Endothelial cell of umbilical vein (primary cell): Measurements from ENCODE around the gene SNN. TPM values are rescaled to one million over a fixed set of nuclear protein-coding genes. Genes with fewer than 3 reads are reported as not detected.

Source experiments
- BruUV-seq: library from RNA; stranded (reverse); fragments of 400-500 nt; replicated peaks from 2 replicates; lab custom pipeline; 2021; lab: Mats Ljungman, UMichigan
- CTCF ChIA-PET: fragments of 300-600, 350-600 bp; sonication (Branson Sonifier 250); formaldehyde crosslinking; loops from one replicate; lab custom pipeline; 2021; ENCODE audit warnings: antibody characterized with exemption, inconsistent platforms; lab: Charles Lee
- POLR2A ChIA-PET: fragments of 300-600, 350-600 bp; sonication (Branson Sonifier 250); formaldehyde crosslinking; loops from one replicate; lab custom pipeline; 2021; ENCODE audit warnings: antibody characterized with exemption, inconsistent platforms; lab: Charles Lee
- DNase-seq: peaks from one replicate; pipeline ENCODE4 v3.0.0-alpha.2; 2011; ENCODE audit warnings: low read depth, low spot score
- FAIRE-seq: peaks from 2 replicates; lab custom pipeline; 2011; peaks lifted over from hg19 to GRCh38; lab: Jason Lieb, UNC
- H2AFZ ChIP-seq: 2 replicates; pipeline ENCODE4 v1.6.0; 2012; ENCODE audit warnings: low read depth, low read length, control low read depth, inconsistent platforms
- H3K27ac ChIP-seq: 2 replicates; pipeline ENCODE4 v1.5.1; 2011; ENCODE audit warnings: low read depth, mild to moderate bottlenecking, control low read depth, low read length, moderate library complexity; ENCODE audit not compliant: insufficient read depth
- H3K27me3 ChIP-seq, 2 experiments: 2 replicates each; pipeline versions ENCODE4 v1.6.0 to v1.6.1; 2011; ENCODE audit warnings: low read length in 2 of 2, mixed read lengths in 1 of 2; ENCODE audit not compliant: control insufficient read depth in 2 of 2, insufficient read depth in 2 of 2
- H3K36me3 ChIP-seq, 2 experiments: 2 replicates in 1 of 2; 3 replicates in 1 of 2; pipeline ENCODE4 v1.5.1; 2011; ENCODE audit warnings: low read length in 2 of 2, mild to moderate bottlenecking in 1 of 2, moderate library complexity in 1 of 2; ENCODE audit not compliant: control insufficient read depth in 2 of 2, insufficient read depth in 2 of 2; ENCODE audit errors: extremely low read depth in 1 of 2
- H3K4me1 ChIP-seq: 3 replicates; pipeline ENCODE4 v1.5.1; 2011; ENCODE audit warnings: mild to moderate bottlenecking, low read length; ENCODE audit not compliant: control insufficient read depth, insufficient read depth; ENCODE audit errors: extremely low read depth
- H3K4me2 ChIP-seq: 2 replicates; pipeline ENCODE4 v1.6.1; 2011; ENCODE audit warnings: low read length, control low read depth, mixed read lengths; ENCODE audit not compliant: insufficient read depth
- H3K4me3 ChIP-seq, 3 experiments: fragments of 200-600 bp in 1 of 3; sonication (generic), shearing (Covaris generic) in 1 of 3; replicated peaks in 1 of 3; 2 replicates each; pipeline ENCODE4 v1.5.1; 2011 to 2016; ENCODE audit warnings: control low read depth in 3 of 3, low read length in 3 of 3, mild to moderate bottlenecking in 2 of 3, inconsistent platforms in 1 of 3, low read depth in 1 of 3, moderate library complexity in 1 of 3; ENCODE audit not compliant: insufficient read depth in 1 of 3
- H3K79me2 ChIP-seq: 2 replicates; pipeline ENCODE4 v1.6.0; 2012; ENCODE audit warnings: low read length, inconsistent platforms; ENCODE audit not compliant: control insufficient read depth, insufficient read depth
- H3K9ac ChIP-seq: replicated peaks from 2 replicates; pipeline ENCODE3; 2011; ENCODE audit warnings: low read length, control low read depth; ENCODE audit not compliant: insufficient read depth; ENCODE audit errors: extremely low read depth
- H3K9me1 ChIP-seq: replicated peaks from 3 replicates; pipeline ENCODE4 v1.6.0; 2011; ENCODE audit warnings: mild to moderate bottlenecking, low read length; ENCODE audit not compliant: control insufficient read depth, insufficient read depth; ENCODE audit errors: extremely low read depth
- H3K9me3 ChIP-seq: replicated peaks from 2 replicates; pipeline ENCODE4 v1.5.1; 2012; ENCODE audit warnings: low read length, inconsistent platforms; ENCODE audit not compliant: control insufficient read depth, insufficient read depth
- H4K20me1 ChIP-seq: replicated peaks from 2 replicates; pipeline ENCODE3; 2011; ENCODE audit warnings: mild to moderate bottlenecking, low read length; ENCODE audit not compliant: control insufficient read depth, insufficient read depth; ENCODE audit errors: extremely low read depth
- CTCF ChIP-seq, 2 donors: IDR thresholded peaks; 1 replicate in 1 of 2; 2 replicates in 1 of 2; pipeline ENCODE4 v1.5.1; 2011; ENCODE audit warnings: low read length in 2 of 2, mild to moderate bottlenecking in 2 of 2, moderate library complexity in 2 of 2, control low read depth in 1 of 2, inconsistent platforms in 1 of 2, low read depth in 1 of 2; ENCODE audit not compliant: insufficient read depth in 1 of 2; ENCODE audit errors: extremely low read depth in 1 of 2
- EZH2 ChIP-seq: IDR thresholded peaks from 2 replicates; pipeline ENCODE4 v1.6.1; 2012; ENCODE audit warnings: borderline replicate concordance, low read depth, mild to moderate bottlenecking, moderate library complexity, low read length, inconsistent platforms; ENCODE audit not compliant: severe bottlenecking
- FOS ChIP-seq: IDR thresholded peaks from 2 replicates; pipeline ENCODE4 v1.6.1; 2011; ENCODE audit warnings: mild to moderate bottlenecking, low read length, moderate library complexity, borderline replicate concordance; ENCODE audit not compliant: insufficient read depth
- GATA2 ChIP-seq: IDR thresholded peaks from 2 replicates; pipeline ENCODE4 v1.7.0; 2011; ENCODE audit warnings: low read depth, mild to moderate bottlenecking, moderate library complexity, mixed read lengths, low read length; ENCODE audit not compliant: insufficient read length, insufficient read depth
- JUN ChIP-seq: IDR thresholded peaks from 2 replicates; pipeline ENCODE4 v1.6.1; 2011; ENCODE audit warnings: borderline replicate concordance, low read depth; ENCODE audit not compliant: insufficient read length, insufficient read depth
- MAX ChIP-seq: IDR thresholded peaks from 2 replicates; pipeline ENCODE4 v1.6.1; 2011; ENCODE audit not compliant: insufficient read depth, insufficient read length
- MYC ChIP-seq: IDR thresholded peaks from one replicate; pipeline ENCODE4 v1.6.1; 2011; ENCODE audit warnings: mild to moderate bottlenecking, low read depth, low read length
- POLR2A ChIP-seq: IDR thresholded peaks from 2 replicates; pipeline ENCODE4 v1.6.1; 2012; ENCODE audit warnings: low read depth, mild to moderate bottlenecking, control low read depth, low read length
- POLR2AphosphoS5 ChIP-seq: IDR thresholded peaks from 2 replicates; pipeline ENCODE4 v1.6.1; 2012; ENCODE audit warnings: low read depth, mild to moderate bottlenecking, control low read depth, low read length, moderate library complexity; ENCODE audit not compliant: insufficient read depth
- dilution Hi-C: fragments of 300-500 bp; cut with MboI; formaldehyde crosslinking; loops from one replicate; pipeline ENCODE4 v1.15.0; 2019; ENCODE audit warnings: low sequenced_read_pairs; ENCODE audit not compliant: extremely low pct_ligation_motif_present
- intact Hi-C: fragments of 100-400 bp; cut with micrococcal nuclease; formaldehyde crosslinking; loops from one replicate; pipeline ENCODE4 v1.10.0; 2022
- polyA plus RNA-seq, 4 experiments: library from polyadenylated mRNA; depleted of rRNA in 3 of 4; stranded (reverse) in 3 of 4; unstranded in 1 of 4; fragments of >200 nt; gene quantifications; 2 replicates each; pipeline versions ENCODE4 v1.2.1 to v1.2.3, GENCODE V29; 2011 to 2012; ENCODE audit warnings: missing spikeins in 1 of 4
- total RNA-seq: library from RNA; stranded (reverse); gene quantifications from 2 replicates; pipeline ENCODE4 v1.2.3, GENCODE V29; 2021

Gene SNN
- total and polyA plus RNA-seq, 2 donors (not counting 3 experiments of a cell fraction or from before 2014, with no cell fraction given), result 17.7 to 24.1 TPM

DNA sequence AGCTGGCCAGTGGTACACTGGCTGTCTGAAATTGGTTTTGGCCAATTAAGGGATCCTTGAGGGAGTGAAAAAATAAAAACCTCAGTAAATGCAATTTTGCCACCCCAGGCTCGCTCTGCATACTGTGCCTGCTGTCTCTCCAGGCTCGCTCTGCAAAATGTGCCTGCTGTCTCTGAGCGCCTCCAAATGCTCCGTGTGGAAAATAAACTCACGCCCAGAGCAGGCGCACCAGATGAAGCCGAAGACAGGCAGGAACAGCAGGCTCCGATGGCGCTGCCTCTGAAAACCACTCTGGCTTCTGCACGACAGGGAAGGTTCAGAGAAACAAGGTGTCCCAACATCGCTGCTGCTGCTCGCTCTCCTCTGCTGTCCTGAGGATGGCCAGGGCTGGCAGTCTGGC lies 29.1 kb downstream of the SNN start:
- Histone ChIP-seq H3K36me3 (peaks cover 15 to 36% of the 10 kb centered on the region in 2 experiments), H2AFZ (no peak overlapping the region), H3K79me2 (peaks cover 6% of the 10 kb centered on the region), H4K20me1 (no peaks in the 10 kb centered on the region), H3K9me3 (no peaks in the 10 kb centered on the region), H3K27me3 (no peaks in the 10 kb centered on the region), H3K9me1 (no peaks in the 10 kb centered on the region), H3K9ac (no peak overlapping the region), H3K4me1 (no peaks in the 10 kb centered on the region), H3K4me2 (no peak overlapping the region), H3K27ac (no peak overlapping the region), H3K4me3 (no peak overlapping the region)
- dilution Hi-C loops, result no loop called here
- ChIA-PET CTCF (interaction anchor here (0.8 to 1.5 kb wide), 5 partner anchors 11 to 371 kb away, joined by 3 to 12 read pairs (median 4); no protein-coding TSS in a partner anchor), POLR2A (no interaction called here)
- FAIRE-seq (no peak), DNase-seq (no peak)
- intact Hi-C loops, result no loop called here
- BruUV-seq, result no TSS peak
- TF ChIP-seq MYC, result no peak
- no peak for TF ChIP-seq MAX
- no peak for TF ChIP-seq POLR2A
- no peak for TF ChIP-seq FOS
- TF ChIP-seq POLR2AphosphoS5, result no peak
- no peak for TF ChIP-seq GATA2
- no peak for TF ChIP-seq CTCF (IDR thresholded peaks at IDR 0.05; ENCODE audit: extremely low read depth in 1 of 2, insufficient read depth in 1 of 2, low read depth in 1 of 2, low read length in 2 of 2)
- no peak for TF ChIP-seq EZH2
- TF ChIP-seq JUN, result no peak
